Measurements from ENCODE around the gene TFR2.

- TF ChIP-seq POLR2A (IDR thresholded peaks at IDR 0.05) = no peak
- no peak for TF ChIP-seq CTCF (IDR thresholded peaks at IDR 0.05)
Observed at GRCh38 chr7:100602889-100603725, 38.2 kb downstream of the TFR2 start.
